ENCODE data around the gene CORO2B.

Gene CORO2B

DNA sequence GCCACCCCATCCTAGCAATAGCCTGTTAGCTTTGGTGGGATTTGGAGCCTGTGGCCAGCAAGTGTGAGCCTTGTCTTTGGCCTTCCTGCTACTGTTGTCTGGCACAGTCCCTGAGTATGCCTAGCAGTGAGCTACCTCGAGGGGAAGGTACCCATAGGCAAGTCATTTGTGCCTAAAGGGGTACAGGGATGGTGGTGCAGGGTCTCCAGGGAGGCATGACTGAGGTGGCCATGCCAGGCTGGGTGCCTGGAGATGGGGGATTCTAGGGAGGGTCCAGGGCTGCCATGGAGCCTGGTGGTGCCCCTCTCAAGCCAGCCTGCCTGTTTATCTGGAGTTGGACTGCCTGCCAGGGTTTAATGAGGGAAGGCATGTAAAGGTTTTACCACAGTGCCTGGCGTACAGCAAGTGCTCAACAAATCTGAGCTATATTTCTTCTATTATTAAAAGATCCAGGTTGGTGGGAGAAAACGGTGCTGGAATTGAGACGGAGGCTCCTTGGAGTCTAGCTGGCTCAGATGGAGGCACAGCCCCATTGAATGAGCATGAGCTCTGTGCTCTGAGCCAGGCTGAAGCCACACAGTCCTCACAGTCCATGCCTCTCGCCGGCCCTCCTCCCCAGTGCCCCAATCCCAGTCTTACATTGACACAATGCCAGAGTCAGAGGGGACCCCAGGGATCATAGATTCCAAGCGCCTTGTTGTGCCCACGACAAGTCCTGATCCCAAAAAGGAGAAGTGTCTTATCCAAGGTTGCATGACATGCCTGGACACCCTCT lies 76.2 kb downstream of the CORO2B start:
- H3K4me3 ChIP-seq (ENCODE audit: low read depth, low read length) = no peak overlapping the region
- H3K36me3 ChIP-seq (replicated peaks) = no peaks in the 10 kb centered on the region
- no peak overlapping the region for H3K27ac ChIP-seq
- TF ChIP-seq, protein P1, sequence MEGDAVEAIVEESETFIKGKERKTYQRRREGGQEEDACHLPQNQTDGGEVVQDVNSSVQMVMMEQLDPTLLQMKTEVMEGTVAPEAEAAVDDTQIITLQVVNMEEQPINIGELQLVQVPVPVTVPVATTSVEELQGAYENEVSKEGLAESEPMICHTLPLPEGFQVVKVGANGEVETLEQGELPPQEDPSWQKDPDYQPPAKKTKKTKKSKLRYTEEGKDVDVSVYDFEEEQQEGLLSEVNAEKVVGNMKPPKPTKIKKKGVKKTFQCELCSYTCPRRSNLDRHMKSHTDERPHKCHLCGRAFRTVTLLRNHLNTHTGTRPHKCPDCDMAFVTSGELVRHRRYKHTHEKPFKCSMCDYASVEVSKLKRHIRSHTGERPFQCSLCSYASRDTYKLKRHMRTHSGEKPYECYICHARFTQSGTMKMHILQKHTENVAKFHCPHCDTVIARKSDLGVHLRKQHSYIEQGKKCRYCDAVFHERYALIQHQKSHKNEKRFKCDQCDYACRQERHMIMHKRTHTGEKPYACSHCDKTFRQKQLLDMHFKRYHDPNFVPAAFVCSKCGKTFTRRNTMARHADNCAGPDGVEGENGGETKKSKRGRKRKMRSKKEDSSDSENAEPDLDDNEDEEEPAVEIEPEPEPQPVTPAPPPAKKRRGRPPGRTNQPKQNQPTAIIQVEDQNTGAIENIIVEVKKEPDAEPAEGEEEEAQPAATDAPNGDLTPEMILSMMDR (IDR thresholded peaks at IDR 0.05; ENCODE audit: low read depth, low read length, missing control alignments) = no peak
- in situ Hi-C loops (cut with HindIII; ENCODE audit: low pct_ligation_motif_present, low sequenced_read_pairs) = no loop called here
- no peak for DNase-seq
- no peaks in the 10 kb centered on the region for H3K27me3 ChIP-seq (replicated peaks)

DNA sequence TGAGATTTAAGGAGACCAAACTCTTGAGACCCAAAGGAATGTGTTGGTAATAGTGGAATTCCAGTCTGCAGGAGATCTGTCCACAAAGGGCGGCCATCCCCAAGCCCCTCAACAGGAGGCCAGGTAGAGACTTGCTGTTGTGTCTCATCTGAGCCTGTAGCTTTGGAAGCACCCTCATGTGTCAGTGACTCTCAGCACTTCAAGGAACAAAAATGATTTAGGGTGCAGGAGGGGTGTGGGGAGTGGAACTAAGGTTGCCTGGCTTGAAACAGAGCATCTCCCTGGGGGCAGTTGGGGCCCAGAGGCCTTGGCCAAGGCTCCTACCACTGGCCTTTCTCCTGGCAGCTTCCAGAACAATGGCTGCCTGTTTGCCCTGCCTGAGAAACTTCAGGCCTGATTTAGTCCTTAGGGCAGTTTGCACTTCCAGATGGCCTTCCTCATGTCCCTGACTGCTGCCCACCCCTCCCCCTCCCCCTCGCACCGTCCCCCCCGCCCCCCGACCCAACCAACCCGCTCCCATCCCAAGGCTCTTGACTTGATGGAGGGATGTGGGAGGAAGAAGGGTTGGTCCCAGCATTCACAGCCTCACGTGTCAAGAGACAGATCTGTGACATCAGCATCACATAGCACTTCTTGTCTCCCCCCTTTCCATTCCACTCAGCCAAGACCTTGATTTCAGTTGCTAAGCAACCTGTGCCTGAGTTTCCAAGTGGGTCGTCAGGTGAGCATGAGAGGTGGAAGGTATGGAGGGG lies 77.1 kb downstream of the CORO2B start:
- TF ChIP-seq, protein P1 (IDR thresholded peaks at IDR 0.05; ENCODE audit: low read depth, low read length, missing control alignments) = no peak
- H3K27me3 ChIP-seq (replicated peaks) = no peaks in the 10 kb centered on the region
- H3K4me3 ChIP-seq (ENCODE audit: low read depth, low read length) = no peak overlapping the region
- DNase-seq = no peak
- no peaks in the 10 kb centered on the region for H3K36me3 ChIP-seq (replicated peaks)
- no peak overlapping the region for H3K27ac ChIP-seq
- in situ Hi-C loops (cut with HindIII; ENCODE audit: low pct_ligation_motif_present, low sequenced_read_pairs) = no loop called here

DNA sequence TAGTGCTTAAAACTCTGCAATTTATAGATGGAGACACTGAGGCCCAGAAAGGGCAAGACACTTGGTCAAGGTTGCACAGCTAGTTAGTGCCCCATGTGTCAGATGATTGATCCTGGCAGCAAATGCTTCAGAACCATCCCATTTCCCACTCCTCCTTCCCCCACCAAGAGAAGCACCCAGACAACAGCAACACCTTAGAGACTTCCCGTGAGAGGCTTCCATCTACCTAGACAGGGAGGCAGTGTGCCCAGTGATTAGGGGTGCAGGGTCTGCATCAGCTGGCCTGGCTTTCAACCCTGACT lies 77.6 kb downstream of the CORO2B start:
- Histone ChIP-seq H3K27ac (no peak overlapping the region), H3K36me3 (replicated peaks) (no peaks in the 10 kb centered on the region), H3K4me3 (ENCODE audit: low read depth, low read length) (no peak overlapping the region), H3K27me3 (replicated peaks) (no peaks in the 10 kb centered on the region)
- in situ Hi-C loops (cut with HindIII; ENCODE audit: low pct_ligation_motif_present, low sequenced_read_pairs) = no loop called here
- TF ChIP-seq, protein P1 (IDR thresholded peaks at IDR 0.05; ENCODE audit: low read depth, low read length, missing control alignments) = no peak
- no peak for DNase-seq

DNA sequence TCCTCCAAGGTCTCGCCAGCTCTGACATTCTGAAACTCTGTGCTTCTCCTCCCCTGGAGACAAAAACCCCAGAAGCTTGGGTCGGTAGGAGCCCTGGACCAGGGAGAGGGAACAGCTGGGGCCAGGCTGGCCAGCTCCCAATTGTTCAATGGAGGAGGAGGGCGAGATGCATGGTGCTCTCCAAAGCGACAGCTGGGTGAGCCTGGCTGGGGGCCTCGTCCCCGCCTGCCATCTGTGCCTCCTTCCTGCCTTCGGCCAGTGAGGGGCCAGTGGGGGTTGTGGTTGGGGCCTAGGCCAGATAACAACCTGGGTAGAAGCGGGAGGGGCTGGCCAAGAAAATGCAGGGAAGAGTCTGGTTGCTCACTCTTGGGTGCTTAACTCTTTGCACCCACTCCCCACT lies 79.4 kb downstream of the CORO2B start:
- no peaks in the 10 kb centered on the region for H3K36me3 ChIP-seq (replicated peaks)
- H3K4me3 ChIP-seq (ENCODE audit: low read depth, low read length) = no peak overlapping the region
- no peak overlapping the region for H3K27ac ChIP-seq
- TF ChIP-seq, protein P1 (IDR thresholded peaks at IDR 0.05; ENCODE audit: low read depth, low read length, missing control alignments) = no peak
- in situ Hi-C loops (cut with HindIII; ENCODE audit: low pct_ligation_motif_present, low sequenced_read_pairs) = no loop called here
- DNase-seq = no peak
- H3K27me3 ChIP-seq (replicated peaks) = no peaks in the 10 kb centered on the region

DNA sequence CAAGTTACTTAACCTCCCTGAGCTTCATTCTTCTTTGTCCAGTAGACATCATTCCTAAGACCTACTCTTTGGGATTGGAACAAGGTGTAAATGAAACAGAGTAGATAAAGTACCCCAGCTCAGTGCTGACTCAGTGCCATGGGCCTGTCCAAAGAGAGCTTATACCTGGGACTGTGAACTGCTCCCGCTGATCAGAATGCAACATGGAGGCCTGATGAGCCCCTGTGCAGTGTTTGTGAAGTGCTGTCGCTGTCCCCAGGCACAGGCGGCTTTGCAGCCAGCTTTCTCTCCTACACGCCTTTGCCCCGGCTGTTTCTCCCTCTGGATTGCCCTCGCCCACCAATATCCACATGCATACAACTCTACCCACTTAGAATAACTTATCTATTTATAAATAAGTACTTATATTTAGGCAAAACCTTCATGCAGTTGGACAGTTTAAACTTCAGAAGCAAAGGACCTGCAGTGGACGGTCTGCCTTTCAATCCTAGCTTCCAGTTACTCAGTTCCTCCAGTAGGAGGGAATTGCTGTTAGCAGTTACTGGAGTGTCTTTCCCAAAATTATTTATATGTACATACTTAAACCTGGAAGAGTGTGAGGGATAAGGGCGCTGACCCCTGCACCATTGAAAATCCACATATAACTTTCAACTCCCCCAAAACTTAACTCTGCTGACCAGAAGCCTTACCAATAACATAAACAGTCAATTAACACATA lies 80.0 kb downstream of the CORO2B start:
- TF ChIP-seq, protein P1 (IDR thresholded peaks at IDR 0.05; ENCODE audit: low read depth, low read length, missing control alignments) = peak; percentile 39
- in situ Hi-C loops (cut with HindIII; ENCODE audit: low pct_ligation_motif_present, low sequenced_read_pairs) = no loop called here

More for the DNA sequence above, 80.0 kb downstream of the CORO2B start:
- Histone ChIP-seq H3K36me3 (replicated peaks) (no peaks in the 10 kb centered on the region), H3K4me3 (ENCODE audit: low read depth, low read length) (no peak overlapping the region), H3K27ac (no peak overlapping the region), H3K27me3 (replicated peaks) (no peaks in the 10 kb centered on the region)
- DNase-seq = no peak
